ENCODE measurements around the gene MYEOV. TPM values are rescaled to one million over a fixed set of nuclear protein-coding genes. Genes with fewer than 3 reads are reported as not detected.

The MYEOV gene
- total and polyA plus RNA-seq, 9 of the 15 experiments (the other 6 are each of a cell fraction or from before 2014, with no cell fraction given): 10.2 to 133 (median 32.2) TPM

DNA sequence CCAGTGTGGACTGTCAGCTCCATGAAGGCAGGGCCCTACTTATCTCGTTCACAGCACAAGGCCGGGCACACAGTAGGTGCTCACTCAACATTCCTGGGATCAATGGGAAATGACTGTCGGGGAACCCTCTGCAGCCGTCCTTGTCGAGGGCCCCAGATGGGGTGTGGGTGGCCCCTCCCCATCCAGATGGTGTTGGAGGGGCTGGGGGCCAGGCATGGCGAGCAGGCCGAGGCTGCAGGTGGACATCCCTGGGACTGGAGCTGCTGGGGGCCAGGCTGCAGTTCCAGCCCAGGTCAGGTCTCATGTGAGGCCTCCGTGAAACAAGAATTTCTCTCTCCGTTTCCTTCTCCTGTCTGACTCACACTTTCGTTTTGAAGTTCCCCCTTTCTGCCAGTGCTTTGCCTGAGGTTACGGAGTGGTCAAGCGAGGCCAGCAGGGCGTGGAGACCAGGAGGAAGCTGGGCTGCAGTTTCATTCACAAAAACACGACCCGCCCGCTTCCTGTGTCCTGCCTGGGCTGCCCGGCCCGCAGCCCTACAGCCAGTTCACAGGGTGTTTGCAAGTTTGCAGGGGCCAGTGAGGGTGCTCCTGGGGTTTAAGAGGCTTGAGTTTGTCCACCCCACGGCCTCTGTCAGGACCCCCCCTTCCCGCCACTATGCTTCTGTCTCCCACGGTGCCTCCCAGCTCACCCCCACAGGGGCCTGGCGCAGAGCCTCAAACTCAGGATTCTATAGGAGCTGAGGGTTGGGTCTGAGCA is 4.5 kb downstream of the MYEOV start (continued):
- TF ChIP-seq, protein P1, sequence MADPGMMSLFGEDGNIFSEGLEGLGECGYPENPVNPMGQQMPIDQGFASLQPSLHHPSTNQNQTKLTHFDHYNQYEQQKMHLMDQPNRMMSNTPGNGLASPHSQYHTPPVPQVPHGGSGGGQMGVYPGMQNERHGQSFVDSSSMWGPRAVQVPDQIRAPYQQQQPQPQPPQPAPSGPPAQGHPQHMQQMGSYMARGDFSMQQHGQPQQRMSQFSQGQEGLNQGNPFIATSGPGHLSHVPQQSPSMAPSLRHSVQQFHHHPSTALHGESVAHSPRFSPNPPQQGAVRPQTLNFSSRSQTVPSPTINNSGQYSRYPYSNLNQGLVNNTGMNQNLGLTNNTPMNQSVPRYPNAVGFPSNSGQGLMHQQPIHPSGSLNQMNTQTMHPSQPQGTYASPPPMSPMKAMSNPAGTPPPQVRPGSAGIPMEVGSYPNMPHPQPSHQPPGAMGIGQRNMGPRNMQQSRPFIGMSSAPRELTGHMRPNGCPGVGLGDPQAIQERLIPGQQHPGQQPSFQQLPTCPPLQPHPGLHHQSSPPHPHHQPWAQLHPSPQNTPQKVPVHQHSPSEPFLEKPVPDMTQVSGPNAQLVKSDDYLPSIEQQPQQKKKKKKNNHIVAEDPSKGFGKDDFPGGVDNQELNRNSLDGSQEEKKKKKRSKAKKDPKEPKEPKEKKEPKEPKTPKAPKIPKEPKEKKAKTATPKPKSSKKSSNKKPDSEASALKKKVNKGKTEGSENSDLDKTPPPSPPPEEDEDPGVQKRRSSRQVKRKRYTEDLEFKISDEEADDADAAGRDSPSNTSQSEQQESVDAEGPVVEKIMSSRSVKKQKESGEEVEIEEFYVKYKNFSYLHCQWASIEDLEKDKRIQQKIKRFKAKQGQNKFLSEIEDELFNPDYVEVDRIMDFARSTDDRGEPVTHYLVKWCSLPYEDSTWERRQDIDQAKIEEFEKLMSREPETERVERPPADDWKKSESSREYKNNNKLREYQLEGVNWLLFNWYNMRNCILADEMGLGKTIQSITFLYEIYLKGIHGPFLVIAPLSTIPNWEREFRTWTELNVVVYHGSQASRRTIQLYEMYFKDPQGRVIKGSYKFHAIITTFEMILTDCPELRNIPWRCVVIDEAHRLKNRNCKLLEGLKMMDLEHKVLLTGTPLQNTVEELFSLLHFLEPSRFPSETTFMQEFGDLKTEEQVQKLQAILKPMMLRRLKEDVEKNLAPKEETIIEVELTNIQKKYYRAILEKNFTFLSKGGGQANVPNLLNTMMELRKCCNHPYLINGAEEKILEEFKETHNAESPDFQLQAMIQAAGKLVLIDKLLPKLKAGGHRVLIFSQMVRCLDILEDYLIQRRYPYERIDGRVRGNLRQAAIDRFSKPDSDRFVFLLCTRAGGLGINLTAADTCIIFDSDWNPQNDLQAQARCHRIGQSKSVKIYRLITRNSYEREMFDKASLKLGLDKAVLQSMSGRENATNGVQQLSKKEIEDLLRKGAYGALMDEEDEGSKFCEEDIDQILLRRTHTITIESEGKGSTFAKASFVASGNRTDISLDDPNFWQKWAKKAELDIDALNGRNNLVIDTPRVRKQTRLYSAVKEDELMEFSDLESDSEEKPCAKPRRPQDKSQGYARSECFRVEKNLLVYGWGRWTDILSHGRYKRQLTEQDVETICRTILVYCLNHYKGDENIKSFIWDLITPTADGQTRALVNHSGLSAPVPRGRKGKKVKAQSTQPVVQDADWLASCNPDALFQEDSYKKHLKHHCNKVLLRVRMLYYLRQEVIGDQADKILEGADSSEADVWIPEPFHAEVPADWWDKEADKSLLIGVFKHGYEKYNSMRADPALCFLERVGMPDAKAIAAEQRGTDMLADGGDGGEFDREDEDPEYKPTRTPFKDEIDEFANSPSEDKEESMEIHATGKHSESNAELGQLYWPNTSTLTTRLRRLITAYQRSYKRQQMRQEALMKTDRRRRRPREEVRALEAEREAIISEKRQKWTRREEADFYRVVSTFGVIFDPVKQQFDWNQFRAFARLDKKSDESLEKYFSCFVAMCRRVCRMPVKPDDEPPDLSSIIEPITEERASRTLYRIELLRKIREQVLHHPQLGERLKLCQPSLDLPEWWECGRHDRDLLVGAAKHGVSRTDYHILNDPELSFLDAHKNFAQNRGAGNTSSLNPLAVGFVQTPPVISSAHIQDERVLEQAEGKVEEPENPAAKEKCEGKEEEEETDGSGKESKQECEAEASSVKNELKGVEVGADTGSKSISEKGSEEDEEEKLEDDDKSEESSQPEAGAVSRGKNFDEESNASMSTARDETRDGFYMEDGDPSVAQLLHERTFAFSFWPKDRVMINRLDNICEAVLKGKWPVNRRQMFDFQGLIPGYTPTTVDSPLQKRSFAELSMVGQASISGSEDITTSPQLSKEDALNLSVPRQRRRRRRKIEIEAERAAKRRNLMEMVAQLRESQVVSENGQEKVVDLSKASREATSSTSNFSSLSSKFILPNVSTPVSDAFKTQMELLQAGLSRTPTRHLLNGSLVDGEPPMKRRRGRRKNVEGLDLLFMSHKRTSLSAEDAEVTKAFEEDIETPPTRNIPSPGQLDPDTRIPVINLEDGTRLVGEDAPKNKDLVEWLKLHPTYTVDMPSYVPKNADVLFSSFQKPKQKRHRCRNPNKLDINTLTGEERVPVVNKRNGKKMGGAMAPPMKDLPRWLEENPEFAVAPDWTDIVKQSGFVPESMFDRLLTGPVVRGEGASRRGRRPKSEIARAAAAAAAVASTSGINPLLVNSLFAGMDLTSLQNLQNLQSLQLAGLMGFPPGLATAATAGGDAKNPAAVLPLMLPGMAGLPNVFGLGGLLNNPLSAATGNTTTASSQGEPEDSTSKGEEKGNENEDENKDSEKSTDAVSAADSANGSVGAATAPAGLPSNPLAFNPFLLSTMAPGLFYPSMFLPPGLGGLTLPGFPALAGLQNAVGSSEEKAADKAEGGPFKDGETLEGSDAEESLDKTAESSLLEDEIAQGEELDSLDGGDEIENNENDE (IDR thresholded peaks at IDR 0.05; ENCODE audit: low read depth, low read length): no peak
- TF ChIP-seq MAFF (IDR thresholded peaks at IDR 0.05; ENCODE audit: low read length) (no peak), RBM25 (IDR thresholded peaks at IDR 0.05; ENCODE audit: low read depth, low read length, severe bottlenecking) (no peak), MEF2A (IDR thresholded peaks at IDR 0.05; ENCODE audit: control insufficient read depth, low read depth, low read length) (0 out of 2 replicates have a peak, but pooled peaks have one; percentile 20), PHF21A (IDR thresholded peaks at IDR 0.05; ENCODE audit: borderline replicate concordance, low read depth) (no peak), CCAR2 (IDR thresholded peaks at IDR 0.05; ENCODE audit: low read depth, low read length) (no peak), RAD51 (IDR thresholded peaks at IDR 0.05; ENCODE audit: borderline replicate concordance, low read depth) (no peak), TAF9B (IDR thresholded peaks at IDR 0.05; ENCODE audit: partially characterized antibody) (peak; percentile 36), BRD4 (IDR thresholded peaks at IDR 0.05) (no peak)
- TF ChIP-seq, protein P2, sequence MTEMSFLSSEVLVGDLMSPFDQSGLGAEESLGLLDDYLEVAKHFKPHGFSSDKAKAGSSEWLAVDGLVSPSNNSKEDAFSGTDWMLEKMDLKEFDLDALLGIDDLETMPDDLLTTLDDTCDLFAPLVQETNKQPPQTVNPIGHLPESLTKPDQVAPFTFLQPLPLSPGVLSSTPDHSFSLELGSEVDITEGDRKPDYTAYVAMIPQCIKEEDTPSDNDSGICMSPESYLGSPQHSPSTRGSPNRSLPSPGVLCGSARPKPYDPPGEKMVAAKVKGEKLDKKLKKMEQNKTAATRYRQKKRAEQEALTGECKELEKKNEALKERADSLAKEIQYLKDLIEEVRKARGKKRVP (CRISPR knock-in tag; IDR thresholded peaks at IDR 0.05): no peak
- TF ChIP-seq, protein P3, sequence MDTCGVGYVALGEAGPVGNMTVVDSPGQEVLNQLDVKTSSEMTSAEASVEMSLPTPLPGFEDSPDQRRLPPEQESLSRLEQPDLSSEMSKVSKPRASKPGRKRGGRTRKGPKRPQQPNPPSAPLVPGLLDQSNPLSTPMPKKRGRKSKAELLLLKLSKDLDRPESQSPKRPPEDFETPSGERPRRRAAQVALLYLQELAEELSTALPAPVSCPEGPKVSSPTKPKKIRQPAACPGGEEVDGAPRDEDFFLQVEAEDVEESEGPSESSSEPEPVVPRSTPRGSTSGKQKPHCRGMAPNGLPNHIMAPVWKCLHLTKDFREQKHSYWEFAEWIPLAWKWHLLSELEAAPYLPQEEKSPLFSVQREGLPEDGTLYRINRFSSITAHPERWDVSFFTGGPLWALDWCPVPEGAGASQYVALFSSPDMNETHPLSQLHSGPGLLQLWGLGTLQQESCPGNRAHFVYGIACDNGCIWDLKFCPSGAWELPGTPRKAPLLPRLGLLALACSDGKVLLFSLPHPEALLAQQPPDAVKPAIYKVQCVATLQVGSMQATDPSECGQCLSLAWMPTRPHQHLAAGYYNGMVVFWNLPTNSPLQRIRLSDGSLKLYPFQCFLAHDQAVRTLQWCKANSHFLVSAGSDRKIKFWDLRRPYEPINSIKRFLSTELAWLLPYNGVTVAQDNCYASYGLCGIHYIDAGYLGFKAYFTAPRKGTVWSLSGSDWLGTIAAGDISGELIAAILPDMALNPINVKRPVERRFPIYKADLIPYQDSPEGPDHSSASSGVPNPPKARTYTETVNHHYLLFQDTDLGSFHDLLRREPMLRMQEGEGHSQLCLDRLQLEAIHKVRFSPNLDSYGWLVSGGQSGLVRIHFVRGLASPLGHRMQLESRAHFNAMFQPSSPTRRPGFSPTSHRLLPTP (IDR thresholded peaks at IDR 0.05; ENCODE audit: borderline replicate concordance, extremely low read depth, insufficient read length): no peak

All from K562 (cell line).